Right lobe of liver (tissue), 4 donors: ENCODE results near the gene HDGFL3.

Experiments used
- CTCF ChIP-seq, 4 donors: fragments of 200-600 bp in 3 of 4; fragments of 450-650 bp in 1 of 4; IDR thresholded peaks; one replicate each; pipeline versions ENCODE4 v1.5.1 to v1.8.0; 2016 to 2022; ENCODE audit warnings: antibody characterized with exemption in 4 of 4, mild to moderate bottlenecking in 2 of 4
- POLR2A ChIP-seq: fragments of 450-650 bp; IDR thresholded peaks from one replicate; pipeline ENCODE4 v1.6.1; 2017; ENCODE audit warnings: antibody characterized with exemption, mild to moderate bottlenecking
- donor health status: DM: no; HTN: no; CAD: no.
- donor health status: DM: no; HTN: no; CAD: no.
- donor health status: DM: no; HTN: yes; CAD: no.

GRCh38 chr15:83194528-83194927, 13.1 kb downstream of the HDGFL3 start:
- TF ChIP-seq CTCF (IDR thresholded peaks at IDR 0.05), result no peak
- no peak for TF ChIP-seq POLR2A
